Motor neuron (in vitro differentiated cells): Measurements from ENCODE around the gene NFIB. TPM values are rescaled to one million over a fixed set of nuclear protein-coding genes. Genes with fewer than 3 reads are reported as not detected.

Source experiments
- ATAC-seq, 8 experiments: fragments of 200-7000 bp; cut with Tn5 transposase; replicated peaks in 6 of 8; 2 replicates each; pipeline ENCODE4 v1.8.0; 2021; ENCODE audit warnings: mild to moderate bottlenecking in 8 of 8, moderate library complexity in 8 of 8
- H3K27ac ChIP-seq, 2 donors: fragments of 250-450 bp; sonication (Bioruptor Pico); 2 replicates each; pipeline ENCODE4 v1.9.0; 2021; ENCODE audit warnings: antibody characterized with exemption in 2 of 2, mild to moderate bottlenecking in 2 of 2, moderate library complexity in 1 of 2
- H3K4me1 ChIP-seq, 2 donors: fragments of 250-450 bp; sonication (Bioruptor Pico); replicated peaks in 1 of 2; 2 replicates each; pipeline ENCODE4 v1.6.1; 2021; ENCODE audit warnings: antibody characterized with exemption in 2 of 2, mild to moderate bottlenecking in 2 of 2, moderate library complexity in 1 of 2
- H3K4me3 ChIP-seq, 5 donors: fragments of 250-450 bp; sonication (Bioruptor Pico); 2 replicates each; pipeline ENCODE4 v1.9.0; 2021; ENCODE audit warnings: antibody characterized with exemption in 5 of 5, mild to moderate bottlenecking in 5 of 5, moderate library complexity in 4 of 5
- WGBS, 10 experiments: fragments of 450-650 bp; shearing (Covaris generic); methylation state at CpG; one replicate each; pipeline ENCODE4 v1.0.0; 2022; 5-methylcytosine and 5-hydroxymethylcytosine counted together
- in situ Hi-C, 9 experiments: fragments of 400-800 bp; cut with MboI; loops; one replicate each; pipeline ENCODE4 v1.15.0; 2021; ENCODE audit warnings: low sequenced_read_pairs in 9 of 9, low pct_unique_long_range_greater_than_20kb in 2 of 9; ENCODE audit not compliant: unreplicated experiment in 9 of 9
- total RNA-seq, 8 experiments: library from RNA; unstranded; fragments of 300-600 nt; gene quantifications; 2 replicates each; pipeline versions ENCODE4 v1.2.3 to v1.2.4, GENCODE V29; 2022

The NFIB gene
- total RNA-seq, 8 experiments from 2014 or later = 0.67 to 112 (median 13.0) TPM

DNA sequence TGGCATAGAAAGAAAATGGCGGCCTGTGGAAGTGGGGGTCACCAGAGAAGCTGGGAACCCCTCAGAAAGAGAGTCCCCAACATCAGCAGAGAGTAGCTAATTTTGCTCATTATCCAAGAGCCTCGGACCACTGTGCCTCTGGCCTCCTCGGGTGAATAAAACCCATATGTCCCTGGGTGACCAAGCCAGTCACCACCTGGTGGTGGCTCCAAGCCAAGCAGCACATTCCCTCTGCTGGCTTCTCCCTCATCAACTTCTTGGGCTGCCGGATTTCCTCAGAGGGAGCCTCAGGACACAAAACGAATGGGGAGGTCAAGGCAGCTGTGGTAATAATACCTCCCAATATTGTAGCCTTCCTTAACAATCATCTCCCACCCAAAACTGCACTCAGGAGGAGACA is 242.5 kb downstream of the NFIB start:
- no peak overlapping the region for H3K4me3 ChIP-seq
- ATAC-seq = no peak
- in situ Hi-C loops = no loop called here
- 60 to 100% (median 87%) methylated on average over 1 to 3 of the region's 5 CpGs; no CpG with 5 or more reads in 2 of the 10 experiments for WGBS, 10 experiments
- H3K27ac ChIP-seq = no peak overlapping the region
- peaks cover 0 to 3% of the 10 kb centered on the region in 2 donors for H3K4me1 ChIP-seq

DNA sequence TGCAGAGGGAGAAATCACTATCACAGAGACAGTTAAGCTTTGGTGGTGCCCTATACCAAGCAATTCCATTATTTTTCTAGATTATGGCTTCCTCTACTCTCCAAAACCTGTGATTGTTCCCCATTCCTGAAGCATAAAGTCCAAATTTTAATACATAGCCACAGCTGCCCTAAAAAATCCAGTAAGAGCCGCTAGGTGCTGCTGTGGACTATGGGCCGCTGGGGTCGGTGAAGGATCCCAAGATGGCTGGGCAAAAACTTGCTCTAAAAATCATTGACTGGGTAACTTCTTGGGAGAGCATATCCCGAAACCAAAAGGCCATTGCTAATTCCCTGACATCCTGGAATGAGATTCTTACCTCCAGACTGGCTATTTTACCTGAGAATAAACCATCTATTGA is 245.3 kb downstream of the NFIB start:
- in situ Hi-C loops = no loop called here
- H3K4me1 ChIP-seq = peaks cover 0 to 3% of the 10 kb centered on the region in 2 donors
- 68 to 92% (median 90%) methylated on average over 1 to 4 of the region's 4 CpGs; no CpG with 5 or more reads in 3 of the 10 experiments for WGBS, 10 experiments
- no peak overlapping the region for H3K27ac ChIP-seq
- H3K4me3 ChIP-seq = no peak overlapping the region
- ATAC-seq = no peak

DNA sequence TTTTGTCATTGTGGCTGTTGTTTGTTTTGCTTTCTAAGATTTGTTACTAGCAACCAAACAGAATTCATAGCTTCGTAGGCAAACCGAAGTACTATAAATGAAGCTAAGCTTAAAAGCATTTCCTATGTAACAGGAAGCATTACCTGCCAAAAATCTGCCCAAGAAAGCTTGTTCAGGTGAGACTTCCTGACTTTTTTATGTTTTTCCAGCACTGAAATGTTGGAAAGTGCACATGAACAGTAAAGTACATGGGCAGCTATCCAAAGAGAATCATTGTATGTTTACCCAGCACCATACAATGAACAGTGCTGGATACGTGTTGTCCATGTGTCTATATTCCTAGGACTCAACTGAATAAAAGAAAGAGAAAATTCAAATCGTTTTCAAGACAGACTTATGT is 247.1 kb downstream of the NFIB start:
- Histone ChIP-seq H3K4me1 (peaks cover 8 to 12% of the 10 kb centered on the region in 2 donors), H3K4me3 (no peak overlapping the region), H3K27ac (no peak overlapping the region)
- ATAC-seq = peak in 1 of 8 experiments; percentile 75
- in situ Hi-C loops = no loop called here
- WGBS, 10 experiments = 29 to 100% (median 88%) methylated on average over 1 to 4 of the region's 4 CpGs

DNA sequence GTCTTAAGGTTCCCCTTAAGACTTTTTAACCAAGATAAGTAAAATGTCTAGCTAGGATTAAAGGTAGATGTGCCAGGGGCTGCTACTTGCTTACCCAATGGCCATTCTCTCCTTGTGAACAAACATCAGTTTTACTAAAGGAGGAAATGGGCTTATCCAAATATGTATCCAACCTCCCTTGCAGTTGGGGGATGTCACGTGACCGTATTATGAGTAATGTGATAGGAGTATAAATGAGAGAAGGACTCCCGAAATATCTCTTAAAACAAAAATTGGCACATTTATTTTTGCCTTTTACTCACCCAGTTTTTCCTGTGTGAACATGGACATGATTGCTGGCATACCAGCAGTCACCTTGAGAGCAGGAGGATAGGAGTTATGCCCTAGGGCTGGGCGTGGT is 247.9 kb downstream of the NFIB start:
- 42 to 100% (median 100%) methylated on average over 1 to 3 of the region's 4 CpGs; no CpG with 5 or more reads in 1 of the 10 experiments for WGBS, 10 experiments
- in situ Hi-C loops = no loop called here
- ATAC-seq = no peak

DNA sequence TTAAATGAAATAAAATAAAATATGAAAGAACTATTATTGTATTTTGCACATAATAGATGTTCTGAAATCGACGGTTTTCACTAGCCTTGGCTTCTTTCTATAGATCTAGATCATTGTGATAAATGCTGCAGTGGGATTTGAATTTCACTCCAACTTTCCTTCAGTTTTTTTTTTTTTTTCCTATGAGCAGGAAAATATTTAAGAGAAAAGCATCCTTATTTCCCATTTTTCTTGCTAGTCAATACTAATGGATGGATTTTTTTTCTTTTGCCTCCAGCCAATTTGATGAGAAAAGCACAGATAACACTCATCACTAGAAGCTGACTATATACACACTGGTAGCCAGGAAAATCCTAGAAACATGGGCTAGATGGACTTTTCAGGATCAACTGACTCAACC is 249.0 kb downstream of the NFIB start:
- in situ Hi-C loops = no loop called here
- 47 to 100% (median 95%) methylated on average over 2 of the region's 2 CpGs; no CpG with 5 or more reads in 1 of the 10 experiments for WGBS, 10 experiments
- H3K27ac ChIP-seq = no peak overlapping the region
- no peak for ATAC-seq
- H3K4me1 ChIP-seq = peaks cover 8 to 12% of the 10 kb centered on the region in 2 donors
- no peak overlapping the region for H3K4me3 ChIP-seq

More for the DNA sequence above, 247.9 kb downstream of the NFIB start:
- H3K4me3 ChIP-seq = no peak overlapping the region
- no peak overlapping the region for H3K27ac ChIP-seq
- peaks cover 8 to 12% of the 10 kb centered on the region in 2 donors for H3K4me1 ChIP-seq

DNA sequence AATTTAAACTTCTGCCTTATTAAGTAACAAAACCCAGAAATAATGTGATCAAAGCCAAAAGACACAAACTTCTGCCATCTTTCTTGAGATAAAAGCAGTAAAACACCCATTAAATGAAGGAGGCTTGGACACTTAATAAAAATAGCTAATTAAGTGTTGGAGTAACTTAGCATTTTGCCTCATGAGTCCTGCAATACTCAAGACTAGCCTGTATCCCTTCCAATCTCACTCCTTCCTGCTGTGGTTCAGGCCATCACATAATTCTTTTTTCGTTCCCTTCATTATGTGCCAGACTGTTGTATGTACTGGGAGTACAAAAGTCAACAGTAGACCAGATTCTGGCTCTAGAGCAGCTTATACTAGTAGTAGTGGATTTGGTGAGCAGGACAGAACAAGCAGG is 250.2 kb downstream of the NFIB start:
- no peak overlapping the region for H3K27ac ChIP-seq
- no peak for ATAC-seq
- in situ Hi-C loops = no loop called here
- WGBS, 10 experiments = 60 to 100% (median 100%) methylated on average over 1 of the region's 1 CpG; no CpG with 5 or more reads in 6 of the 10 experiments
- no peak overlapping the region for H3K4me3 ChIP-seq
- H3K4me1 ChIP-seq = peaks cover 8 to 12% of the 10 kb centered on the region in 2 donors

DNA sequence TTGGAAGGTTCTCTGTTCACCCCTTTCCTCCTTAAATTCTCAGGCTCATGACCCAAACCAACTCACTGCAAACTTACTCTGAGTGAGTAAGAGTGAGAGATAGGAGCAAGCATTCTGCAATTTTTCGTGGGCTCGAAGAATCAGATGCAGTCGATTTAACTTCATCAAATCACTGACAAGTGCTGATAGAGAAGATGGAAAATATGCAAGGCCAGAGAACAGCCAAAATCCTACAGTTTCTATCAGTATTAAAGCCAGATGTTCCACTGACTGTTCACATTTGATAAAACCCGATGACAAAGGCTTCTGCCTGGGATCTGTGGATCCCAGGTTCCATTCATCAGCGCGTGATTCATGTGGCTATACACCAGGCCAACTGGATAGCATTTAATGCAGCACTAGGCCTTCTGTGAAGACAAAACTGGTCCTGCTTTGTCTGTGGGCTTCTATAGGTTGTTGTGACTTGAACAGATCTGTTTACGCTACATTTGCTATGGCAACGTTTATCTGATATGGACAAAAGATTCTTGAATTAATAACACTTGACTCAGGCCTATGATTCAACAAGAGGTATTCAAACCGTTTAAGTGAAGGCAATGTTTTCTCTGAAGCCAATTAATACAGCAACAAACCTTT is 251.2 kb downstream of the NFIB start:
- peak in 6 of 8 experiments; percentile 41 to 81 (median 54) for ATAC-seq
- WGBS, 10 experiments = 17 to 91% (median 69%) methylated on average over 1 to 9 of the region's 9 CpGs; no CpG with 5 or more reads in 1 of the 10 experiments
- no peak overlapping the region for H3K27ac ChIP-seq
- peaks cover 12 to 17% of the 10 kb centered on the region in 2 donors for H3K4me1 ChIP-seq
- in situ Hi-C loops = no loop called here
- H3K4me3 ChIP-seq = no peak overlapping the region

DNA sequence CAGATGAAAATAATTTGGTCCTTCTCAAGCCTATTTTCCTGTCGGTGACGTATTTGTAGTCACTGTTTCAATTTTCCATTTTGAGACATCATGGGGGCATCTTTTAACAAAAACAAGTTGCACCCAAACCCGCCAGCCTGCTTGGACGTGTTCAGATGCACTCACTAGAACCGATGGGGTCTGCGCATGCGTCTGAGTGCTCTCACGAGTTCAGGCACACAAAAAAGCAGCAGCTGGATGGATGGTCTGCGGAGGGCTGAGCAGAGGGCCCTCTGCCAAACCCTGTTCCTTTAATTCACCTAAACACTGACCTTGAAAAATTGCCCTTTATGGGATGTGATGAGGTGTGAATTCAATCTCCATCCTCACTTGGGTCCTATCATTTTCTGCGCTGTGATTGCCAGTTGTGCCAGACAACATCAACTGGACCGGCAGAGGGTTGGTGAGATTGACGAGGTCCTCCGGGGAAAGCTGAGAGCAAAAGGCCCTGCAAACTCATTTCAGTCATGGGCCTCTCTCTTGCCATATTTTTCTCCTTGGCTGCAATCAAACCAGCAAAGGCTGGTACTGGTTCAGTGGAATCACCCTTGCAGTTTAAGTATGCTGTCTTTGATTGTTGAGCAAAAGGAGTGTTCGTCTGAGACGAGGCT is 251.9 kb downstream of the NFIB start:
- in situ Hi-C loops = no loop called here
- no peak for ATAC-seq
- Histone ChIP-seq H3K4me3 (no peak overlapping the region), H3K27ac (no peak overlapping the region), H3K4me1 (peaks cover 9 to 23% of the 10 kb centered on the region in 2 donors)
- 67 to 94% (median 91%) methylated on average over 2 to 8 of the region's 15 CpGs; no CpG with 5 or more reads in 2 of the 10 experiments for WGBS, 10 experiments

DNA sequence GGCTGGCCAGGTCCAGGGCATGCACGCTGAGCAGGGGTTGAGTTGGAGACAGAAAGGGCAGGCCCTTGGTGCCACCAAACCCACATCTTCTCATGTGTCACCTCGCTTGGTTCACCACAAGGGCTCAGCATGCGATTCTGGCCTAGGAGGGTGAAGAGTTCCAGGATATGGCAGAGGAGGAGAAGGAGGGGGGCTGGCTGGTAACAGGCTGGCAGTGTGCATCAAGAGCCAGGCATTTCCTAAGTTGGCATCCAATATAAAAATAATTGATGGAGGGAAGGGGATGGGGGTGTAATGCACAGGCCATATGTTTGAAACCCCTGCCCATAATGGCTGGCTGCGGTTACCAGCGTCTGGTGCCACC is 255.6 kb downstream of the NFIB start:
- in situ Hi-C loops = no loop called here
- WGBS, 10 experiments = 57 to 100% (median 86%) methylated on average over 1 to 5 of the region's 5 CpGs; no CpG with 5 or more reads in 2 of the 10 experiments
- Histone ChIP-seq H3K4me1 (peaks cover 8 to 35% of the 10 kb centered on the region in 2 donors), H3K4me3 (no peak overlapping the region), H3K27ac (peak overlapping the region in 1 of 2 donors; percentile 15)
- no peak for ATAC-seq

DNA sequence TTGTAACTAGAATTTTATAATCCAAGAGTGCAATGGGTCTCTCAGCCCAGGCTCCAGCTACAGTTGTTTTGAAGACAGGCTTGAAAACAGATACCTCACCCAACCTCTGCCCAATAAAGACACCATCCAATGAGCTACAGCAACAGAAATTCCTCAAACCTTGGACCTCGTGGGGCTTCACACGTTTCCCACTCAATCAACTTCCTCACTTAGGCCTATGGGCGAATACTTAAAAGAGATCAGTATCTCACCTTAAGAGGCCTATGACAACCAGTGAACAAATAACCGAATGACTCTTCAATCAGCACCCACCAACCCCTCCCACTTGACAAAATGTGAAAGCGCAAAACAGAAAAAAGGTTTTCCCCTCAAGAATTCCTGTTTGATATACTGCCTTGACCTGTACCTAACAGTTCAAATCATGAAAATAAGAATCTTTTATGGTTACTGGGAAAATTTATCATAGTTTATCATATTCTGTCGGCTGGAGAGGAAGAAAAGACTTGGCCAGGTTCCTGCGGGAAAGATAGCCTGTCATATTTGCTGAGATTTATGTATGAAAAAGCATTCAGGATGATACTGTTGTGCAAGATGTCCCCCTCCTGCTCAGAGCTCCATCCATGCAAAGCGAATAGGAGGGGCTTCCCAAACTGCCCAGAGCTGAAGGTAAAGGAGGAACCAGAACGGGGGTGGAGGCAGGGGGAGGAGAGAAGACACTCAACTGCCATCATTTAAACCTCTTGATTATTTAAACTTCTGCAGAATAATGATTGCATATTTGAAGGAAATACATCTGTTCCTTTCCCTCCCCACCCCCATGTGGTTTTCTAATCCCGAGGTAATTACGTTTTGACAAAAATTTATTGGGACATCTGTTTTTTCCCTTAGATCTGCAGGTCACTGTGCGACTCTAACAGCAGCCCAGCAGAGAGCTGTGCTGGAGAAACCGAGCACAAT is 256.3 kb downstream of the NFIB start:
- in situ Hi-C loops = no loop called here
- 48 to 95% (median 84%) methylated on average over 3 to 11 of the region's 13 CpGs for WGBS, 10 experiments

DNA sequence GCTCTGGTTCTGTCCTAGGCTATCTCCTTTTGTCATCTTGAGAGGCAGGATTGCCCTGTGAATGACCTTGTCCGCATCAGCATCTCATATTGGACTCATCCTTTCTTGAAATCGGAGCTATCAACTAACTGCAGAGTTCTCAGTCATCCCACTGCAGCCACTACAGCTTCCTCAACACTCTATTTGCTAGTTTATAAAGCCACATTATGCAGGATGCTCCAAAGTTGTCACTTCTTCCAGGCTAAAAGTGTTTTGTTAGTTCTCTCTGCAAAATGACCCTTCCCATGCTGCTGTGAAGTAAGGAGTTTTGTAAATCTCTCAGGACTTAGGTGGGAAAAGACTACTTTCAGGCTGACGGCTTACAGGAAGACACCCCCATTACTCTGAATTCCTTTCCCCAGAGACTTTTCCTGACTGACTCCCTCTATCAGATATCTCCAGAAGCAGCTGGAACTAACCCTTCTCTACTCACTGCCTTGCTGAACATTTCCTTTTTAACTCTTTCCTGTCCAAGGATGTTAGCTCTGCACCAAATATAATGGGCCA is 257.6 kb downstream of the NFIB start:
- in situ Hi-C loops = no loop called here
- peak in 3 of 8 experiments; percentile 26 to 52 (median 40) for ATAC-seq
- Histone ChIP-seq H3K4me3 (no peak overlapping the region), H3K4me1 (peaks cover 0 to 27% of the 10 kb centered on the region in 2 donors), H3K27ac (no peak overlapping the region)
- WGBS, 10 experiments = 5 to 100% (median 56%) methylated on average over 1 to 3 of the region's 3 CpGs; no CpG with 5 or more reads in 3 of the 10 experiments

More for the DNA sequence above, 256.3 kb downstream of the NFIB start:
- peaks cover 8 to 34% of the 10 kb centered on the region in 2 donors for H3K4me1 ChIP-seq
- ATAC-seq = peak in 1 of 8 experiments; percentile 65
- H3K4me3 ChIP-seq = no peak overlapping the region
- peak overlapping the region in 1 of 2 donors; percentile 15 for H3K27ac ChIP-seq

DNA sequence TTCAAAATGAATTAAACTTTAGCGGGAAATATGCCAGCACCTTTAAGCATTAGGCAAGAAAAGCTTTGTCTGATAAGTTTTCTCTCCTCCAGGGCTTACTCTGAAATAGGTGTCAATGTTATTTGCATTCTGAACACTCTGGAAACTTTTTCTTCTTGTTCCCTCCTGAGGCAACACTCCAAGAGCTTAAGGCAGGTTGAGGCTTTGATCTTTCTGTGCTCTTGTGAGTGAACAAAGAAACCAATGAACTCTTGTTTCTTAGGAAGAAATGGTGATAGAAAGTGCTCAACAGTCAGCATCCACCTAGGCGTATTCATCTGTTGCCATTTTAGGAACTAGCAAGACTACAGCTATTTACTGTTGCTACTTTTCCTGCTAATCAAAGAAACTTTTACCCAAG is 259.8 kb downstream of the NFIB start:
- Histone ChIP-seq H3K4me1 (peaks cover 0 to 27% of the 10 kb centered on the region in 2 donors), H3K4me3 (no peak overlapping the region), H3K27ac (no peak overlapping the region)
- no peak for ATAC-seq
- in situ Hi-C loops = no loop called here
- WGBS, 10 experiments = 54 to 100% (median 67%) methylated on average over 1 to 2 of the region's 2 CpGs; no CpG with 5 or more reads in 1 of the 10 experiments
